Retina (tissue), 1 donor: ENCODE measurements around the gene ZNF202.

ENCODE experiments used
- DNase-seq: peaks from one replicate; pipeline ENCODE4 v3.0.0-alpha.2; 2016

ZNF202 gene

DNA sequence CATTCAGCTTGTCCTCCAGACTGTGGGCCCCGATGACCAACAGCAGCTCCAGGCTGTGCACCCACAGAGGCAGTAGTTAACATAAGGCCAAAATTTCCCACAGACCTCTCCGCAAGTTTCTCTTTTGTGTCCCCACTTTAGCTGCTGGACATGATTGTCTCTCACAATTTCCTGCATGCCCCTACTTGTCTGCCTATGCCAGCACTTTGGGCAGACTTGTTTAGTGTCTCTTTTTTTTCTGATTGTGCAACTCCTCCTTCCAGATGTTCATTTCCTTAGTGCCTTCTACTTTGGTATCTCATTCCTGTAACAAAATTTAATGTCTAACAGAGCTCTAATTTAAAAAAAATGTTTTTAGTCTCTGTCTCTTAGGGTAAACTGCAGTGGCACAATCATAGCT, 63.2 kb downstream of the ZNF202 start:
- no peak for DNase-seq

DNA sequence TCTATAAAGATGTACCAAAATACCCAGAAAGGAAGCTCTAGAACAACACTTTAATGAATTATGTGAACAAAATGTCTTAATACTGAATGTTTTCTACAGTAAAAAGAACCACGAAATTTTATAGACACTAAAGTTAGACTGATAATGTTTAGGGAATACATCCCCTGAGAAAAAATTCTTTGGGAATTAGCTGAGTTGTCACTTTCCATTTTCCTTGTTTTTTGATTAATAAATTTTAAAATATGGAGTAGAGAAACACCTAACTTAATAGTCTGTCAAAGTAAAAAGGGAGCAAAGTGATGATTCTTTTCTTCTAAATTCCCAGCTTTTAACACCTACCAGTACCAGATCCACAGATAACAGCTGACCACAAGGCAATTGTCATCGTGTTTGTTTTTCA, 64.0 kb downstream of the ZNF202 start:
- no peak for DNase-seq

DNA sequence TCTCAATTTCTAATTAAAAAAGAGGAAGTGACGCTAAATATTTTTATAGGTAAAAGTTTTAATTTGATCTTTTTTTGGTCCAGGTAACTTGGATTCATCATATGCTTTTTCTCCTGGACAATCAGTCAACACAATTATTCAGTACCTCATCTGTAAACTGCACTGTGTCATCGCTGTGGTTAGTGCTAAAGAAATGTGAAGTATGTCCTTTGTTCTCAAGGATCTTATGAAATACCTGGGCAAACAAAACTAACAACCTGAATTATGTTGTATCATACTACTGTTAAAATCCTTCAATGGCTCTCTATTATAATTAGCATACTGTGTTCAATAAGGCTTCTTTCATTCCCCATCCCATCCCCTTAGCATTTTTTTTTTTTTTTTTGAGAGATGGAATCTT, 67.2 kb downstream of the ZNF202 start:
- DNase-seq = no peak
